G401 (cell line): ENCODE data around the gene PRRT1B. TPM values are rescaled to one million over a fixed set of nuclear protein-coding genes. Genes with fewer than 3 reads are reported as not detected.
"Not testable (repeated sequence)": the region's sequence is repeated elsewhere in the genome, so short reads cannot be mapped to it uniquely, and the experiment has no call there.

ENCODE experiments used
- DNase-seq: peaks from one replicate; pipeline ENCODE4 v3.0.0-alpha.2; 2015; ENCODE audit warnings: low spot score
- in situ Hi-C: cut with HindIII; loops from 2 replicates; pipeline ENCODE4 v1.10.0; 2016; ENCODE audit warnings: low sequenced_read_pairs, mixed read lengths
- total RNA-seq: library from RNA; depleted of rRNA; stranded (reverse); fragments of >200 nt; shearing (Covaris generic); gene quantifications from 2 replicates; pipeline ENCODE4 v1.2.3, GENCODE V29; 2014

The PRRT1B gene
- total RNA-seq, 1 experiment from 2014 or later: not detected

DNA sequence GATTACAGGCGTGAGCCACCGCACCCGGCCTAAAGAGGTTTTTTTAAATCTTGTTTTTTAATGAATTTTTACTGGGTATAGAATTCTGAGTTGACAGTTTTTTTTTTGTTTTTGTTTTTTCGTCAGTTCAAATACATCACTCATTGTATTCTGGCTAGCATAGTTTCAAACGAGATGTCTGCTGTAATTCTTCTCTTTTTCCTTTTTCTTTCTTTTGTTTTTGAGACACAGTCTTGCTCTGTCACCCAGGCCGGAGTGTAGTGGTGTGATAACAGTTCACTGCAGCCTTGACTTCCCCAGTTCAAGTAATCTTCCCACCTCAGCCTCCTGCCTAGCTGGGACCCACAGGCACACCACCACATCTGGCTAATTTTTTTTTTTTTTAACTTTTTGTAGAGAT is 2.2 kb upstream of the PRRT1B start:
- DNase-seq: no peak

DNA sequence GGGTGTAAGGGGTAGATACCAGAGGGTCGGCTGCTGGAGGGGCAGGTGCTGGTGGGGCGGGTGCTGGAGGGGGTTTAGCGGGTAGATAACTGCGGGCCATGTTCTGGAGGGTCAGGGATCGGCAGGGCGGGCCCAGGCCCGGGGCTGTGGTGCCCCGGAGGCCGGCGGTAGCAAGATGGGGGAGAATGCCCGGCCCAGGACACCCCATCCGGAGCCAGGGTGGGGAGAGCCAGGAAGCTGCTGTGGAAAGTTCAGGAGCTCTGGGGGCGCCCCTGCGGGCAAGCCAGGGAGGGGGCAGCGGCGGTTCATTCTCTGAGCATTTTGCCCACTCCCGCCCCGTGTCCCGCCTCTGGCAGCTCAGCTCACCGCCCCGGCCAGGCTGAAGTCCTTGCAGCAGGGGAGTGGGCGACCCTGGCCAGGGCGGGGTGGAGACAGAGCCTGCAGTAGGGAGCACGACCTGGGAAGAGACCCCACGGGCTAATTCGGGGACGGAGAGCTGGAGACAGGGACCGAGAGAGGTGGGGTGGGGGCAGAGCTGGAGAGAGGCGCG is 538 bp downstream of the PRRT1B start:
- no peak for DNase-seq
- in situ Hi-C loops: no loop called here

More for the DNA sequence above, 2.2 kb upstream of the PRRT1B start:
- in situ Hi-C loops: no loop called here

DNA sequence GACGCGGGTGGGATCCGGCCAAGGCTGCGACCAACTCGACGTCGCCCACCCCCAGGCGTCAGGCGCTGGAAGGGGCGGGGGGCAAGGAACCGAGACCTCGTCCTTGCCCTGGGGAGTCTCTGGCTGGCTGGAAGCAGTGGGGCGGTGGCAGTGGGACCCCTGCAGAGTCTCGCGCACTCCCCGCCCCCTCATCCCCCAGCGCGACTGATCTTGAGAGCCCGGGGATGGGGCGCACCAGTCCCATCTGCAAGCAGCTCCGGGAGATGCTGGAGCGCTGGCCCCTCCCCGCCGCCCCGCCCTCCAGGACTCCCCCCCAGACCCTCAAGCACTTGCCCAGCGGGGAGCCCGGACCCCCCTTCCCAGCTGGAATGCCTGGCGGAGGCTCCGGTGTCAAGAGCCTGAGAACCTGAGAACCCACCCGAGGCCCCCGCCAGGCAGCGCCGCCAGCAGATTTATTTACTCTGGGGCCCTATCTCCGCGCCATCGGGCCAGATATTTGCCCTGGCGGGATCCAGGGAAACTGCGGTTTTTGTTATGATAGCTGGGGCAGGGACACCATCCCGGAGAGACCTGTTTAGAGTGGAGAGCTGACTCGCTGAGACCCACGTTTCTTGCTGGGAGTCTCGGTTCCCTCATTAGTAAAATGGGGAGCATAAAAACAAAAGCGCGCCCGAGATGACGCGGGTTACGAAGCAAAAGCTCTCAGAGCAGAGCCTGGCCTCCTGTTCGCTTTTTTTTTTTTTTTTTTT is 1.2 kb downstream of the PRRT1B start:
- in situ Hi-C loops: no loop called here
- DNase-seq: no peak

DNA sequence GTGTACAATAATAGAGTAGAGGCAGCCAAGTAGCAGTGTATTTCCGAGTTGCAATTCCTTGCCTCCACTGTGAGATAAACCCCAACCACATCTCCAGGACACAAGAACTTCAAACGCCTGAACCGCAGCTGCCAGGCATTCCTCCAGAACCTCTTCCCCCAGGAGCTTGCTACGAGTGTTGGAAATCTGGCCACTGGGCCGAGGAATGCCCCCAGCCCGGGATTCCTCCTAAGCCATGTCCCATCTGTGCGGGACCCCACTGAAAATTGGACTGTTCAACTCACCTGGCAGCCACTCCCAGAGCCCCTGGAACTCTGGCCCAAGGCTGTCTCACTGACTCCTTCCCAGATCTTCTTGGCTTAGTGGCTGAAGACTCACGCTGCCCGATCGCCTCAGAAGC is 3.9 kb downstream of the PRRT1B start:
- in situ Hi-C loops, DNase-seq: not testable (repeated sequence)

DNA sequence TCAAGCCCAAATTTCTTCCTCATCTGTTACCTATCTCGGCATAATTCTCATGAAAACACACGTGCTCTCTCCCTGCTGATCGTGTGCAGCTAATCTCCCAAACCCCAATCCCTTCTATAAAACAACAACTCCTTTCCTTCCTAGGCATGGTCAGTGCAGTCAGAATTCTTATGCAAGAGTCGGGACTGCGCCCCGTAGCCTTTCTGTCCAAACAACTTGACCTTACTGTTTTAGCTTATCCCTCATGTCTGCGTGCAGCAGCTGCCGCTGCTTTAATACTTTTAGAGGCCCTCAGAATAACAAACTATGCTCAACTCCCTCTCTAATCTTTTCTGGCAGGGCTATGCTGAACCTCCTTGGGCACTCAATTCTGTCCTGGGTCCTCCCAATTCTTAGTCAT is 5.1 kb downstream of the PRRT1B start:
- in situ Hi-C loops: not testable (repeated sequence)

DNA sequence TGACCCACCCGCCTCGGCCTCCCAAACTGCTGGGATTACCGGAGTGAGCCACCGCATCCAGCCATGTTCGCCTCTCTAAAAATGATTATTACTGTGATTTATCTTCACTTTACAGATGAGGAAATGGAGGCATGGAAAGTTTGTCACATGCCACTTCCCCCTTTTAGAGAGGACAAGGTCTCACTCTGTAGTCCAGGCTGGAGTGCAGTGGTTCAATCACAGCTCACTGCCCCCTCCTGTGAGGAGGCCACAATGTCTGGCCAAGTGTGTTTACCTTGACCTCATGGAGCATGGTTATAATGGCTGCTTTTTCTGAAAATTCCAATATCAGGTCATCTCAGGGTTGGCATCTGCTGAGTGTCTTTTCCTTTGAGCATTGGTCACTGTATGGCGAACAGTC is 6.7 kb downstream of the PRRT1B start:
- DNase-seq: no peak
- in situ Hi-C loops: no loop called here

More for the DNA sequence above, 5.1 kb downstream of the PRRT1B start:
- DNase-seq: not testable (repeated sequence)

DNA sequence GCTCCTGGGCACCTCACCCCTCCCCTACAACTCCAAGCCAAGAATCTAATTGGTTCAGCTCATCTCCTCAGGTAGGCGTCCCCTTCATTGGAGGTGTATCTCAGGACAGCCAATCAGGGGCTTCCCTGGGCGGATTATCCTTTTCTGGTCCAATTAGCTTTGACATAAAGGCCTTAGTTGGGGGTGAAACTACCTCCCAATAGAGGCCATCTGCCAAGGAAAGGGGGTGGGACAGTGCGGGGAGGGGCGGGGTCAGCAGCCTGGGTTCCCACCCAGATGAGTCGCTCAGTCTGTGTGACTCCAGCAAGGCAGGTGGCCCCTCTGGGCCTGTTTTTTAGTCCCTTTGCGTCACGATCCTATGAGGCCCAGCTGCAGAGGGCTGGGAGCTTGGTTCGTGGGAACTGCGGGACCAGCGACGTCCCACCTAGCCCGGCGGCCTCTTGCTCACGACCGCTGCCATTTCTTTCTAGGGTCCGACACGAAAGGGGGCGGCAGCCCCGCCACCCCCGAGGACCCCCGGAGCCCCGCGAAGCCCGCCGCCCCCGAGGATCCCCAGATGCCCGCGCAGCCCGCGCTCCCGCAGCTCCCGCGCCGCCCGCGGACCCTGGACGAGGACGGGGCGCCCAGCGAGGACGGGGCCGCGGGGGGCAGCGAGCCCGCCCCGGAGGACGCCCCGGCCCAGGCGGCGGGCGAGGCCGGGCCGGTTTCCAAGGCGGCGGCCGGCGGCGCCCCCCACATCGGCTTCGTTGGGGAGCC is 8.9 kb downstream of the PRRT1B start:
- no peak for DNase-seq
- in situ Hi-C loops: no loop called here

DNA sequence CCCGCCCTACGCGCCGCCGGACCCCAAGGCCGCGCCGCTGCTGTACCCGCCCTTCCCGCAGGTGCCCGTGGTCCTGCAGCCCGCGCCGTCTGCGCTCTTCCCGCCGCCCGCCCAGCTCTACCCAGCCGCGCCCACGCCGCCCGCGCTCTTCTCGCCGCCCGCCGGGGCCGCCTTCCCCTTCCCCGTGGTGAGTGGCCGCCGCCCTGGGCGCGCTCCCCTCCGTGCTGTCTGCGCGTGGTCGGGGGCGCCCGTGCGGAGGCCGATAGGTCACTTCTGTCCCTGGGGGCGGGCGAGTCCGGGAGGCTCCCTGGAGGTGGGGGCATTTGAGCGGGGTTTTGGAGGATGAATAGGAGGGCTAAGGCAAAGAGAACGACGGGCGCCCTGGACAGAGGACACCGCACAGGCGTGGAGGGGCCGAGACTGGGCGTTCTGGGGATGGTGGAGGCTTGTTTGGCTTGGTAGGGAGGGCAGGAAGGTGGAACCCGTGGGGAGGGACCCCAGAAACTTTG is 9.6 kb downstream of the PRRT1B start:
- in situ Hi-C loops: no loop called here
- DNase-seq: no peak

DNA sequence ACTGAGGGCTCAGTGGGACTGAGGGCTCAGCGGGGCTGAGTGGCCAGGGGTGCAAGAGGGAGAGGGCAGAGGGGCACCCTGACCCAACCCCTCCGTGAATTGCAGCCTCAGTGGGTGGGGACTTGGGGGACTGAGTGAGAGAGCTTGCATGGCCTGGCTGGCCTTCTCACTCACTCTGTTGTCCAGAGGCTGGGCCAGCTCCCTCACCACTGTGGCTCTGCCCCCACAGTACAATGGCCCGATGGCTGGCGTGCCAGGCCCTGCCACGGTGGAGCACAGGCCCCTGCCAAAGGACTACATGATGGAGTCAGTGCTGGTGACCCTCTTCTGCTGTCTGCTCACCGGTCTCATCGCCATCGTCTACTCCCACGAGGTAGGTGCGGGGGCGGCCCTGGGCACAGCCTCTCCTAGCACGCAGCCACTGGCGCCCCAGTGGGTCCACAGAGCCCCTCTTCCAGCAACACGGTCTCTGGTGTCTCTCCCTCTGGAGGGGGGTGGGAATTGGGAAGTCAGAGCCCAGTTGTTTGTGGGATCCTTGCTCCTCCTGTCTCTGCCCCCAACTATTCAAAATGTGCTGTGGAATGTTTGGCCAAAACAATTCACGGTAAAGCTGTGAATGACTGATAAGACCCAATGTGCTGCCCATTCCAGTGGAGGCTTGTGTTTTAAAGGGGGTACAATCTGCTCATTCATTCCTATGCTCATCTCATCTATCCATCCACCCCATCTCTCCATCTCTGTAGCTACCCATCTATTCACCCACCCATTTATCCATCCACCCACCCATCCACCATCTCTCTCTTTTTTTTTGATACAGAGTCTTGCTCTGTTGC is 10.7 kb downstream of the PRRT1B start:
- in situ Hi-C loops: no loop called here
- DNase-seq: no peak

DNA sequence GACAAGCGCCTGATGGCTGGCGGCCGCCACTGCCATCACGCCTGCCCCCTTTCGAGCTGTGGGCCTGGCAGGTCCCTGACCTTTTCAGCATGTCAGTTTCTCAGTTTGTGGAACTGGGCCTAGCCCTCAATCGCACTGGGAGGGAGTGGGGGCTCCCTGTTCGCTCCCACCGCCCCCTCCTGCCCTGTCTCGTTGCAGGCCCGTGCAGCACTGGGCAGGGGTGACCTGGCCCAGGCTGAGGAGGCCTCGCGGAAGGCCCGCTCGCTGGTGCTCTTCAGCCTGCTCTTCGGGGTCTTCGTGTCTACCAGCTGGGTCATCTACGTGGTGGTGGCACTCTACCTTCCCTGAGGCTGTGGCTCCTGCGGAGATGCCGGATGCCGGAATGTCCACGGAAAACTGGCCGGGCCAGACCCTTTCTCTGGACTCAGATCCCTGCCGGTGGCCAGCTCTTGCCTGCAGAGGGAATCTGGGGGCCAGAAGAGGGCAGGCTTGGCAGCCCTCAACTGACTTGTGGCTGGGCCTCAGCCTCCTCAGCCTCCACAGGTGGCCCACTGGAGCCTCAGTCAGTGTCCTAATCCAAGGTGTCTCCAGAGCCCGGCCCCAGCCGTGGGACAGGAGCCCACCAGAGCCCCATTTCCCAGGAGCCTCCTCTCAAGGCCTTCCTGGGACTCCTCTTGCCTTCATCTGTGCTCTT is 12.7 kb downstream of the PRRT1B start:
- in situ Hi-C loops: no loop called here
- no peak for DNase-seq

DNA sequence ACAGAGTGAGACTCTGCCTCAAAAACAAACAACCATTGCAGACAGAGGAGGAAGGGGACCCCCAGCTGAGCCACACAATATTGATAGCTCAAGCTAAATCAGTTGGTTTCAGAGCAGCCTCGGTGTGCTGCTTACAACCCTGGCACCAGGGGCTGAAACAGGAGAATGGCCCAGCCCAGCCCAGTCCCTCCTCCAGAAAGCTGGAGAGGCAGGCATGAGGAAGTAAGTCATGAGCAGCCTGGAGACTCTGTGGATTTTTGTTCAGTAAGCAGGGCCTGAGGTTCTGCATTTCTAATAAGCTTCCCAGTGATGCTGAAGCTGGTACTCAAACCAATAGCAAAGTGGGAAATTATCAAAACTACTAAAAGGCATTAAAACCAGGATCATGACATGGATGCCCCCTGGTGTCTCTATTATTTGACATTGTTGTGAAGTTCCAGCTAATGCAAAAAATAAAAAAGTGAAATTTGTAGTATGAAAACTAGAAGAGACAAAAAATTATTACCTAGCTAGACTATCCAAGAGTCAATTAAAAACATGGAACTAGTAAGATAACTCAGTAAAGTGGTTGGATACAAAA is 14.2 kb downstream of the PRRT1B start:
- in situ Hi-C loops: no loop called here

DNA sequence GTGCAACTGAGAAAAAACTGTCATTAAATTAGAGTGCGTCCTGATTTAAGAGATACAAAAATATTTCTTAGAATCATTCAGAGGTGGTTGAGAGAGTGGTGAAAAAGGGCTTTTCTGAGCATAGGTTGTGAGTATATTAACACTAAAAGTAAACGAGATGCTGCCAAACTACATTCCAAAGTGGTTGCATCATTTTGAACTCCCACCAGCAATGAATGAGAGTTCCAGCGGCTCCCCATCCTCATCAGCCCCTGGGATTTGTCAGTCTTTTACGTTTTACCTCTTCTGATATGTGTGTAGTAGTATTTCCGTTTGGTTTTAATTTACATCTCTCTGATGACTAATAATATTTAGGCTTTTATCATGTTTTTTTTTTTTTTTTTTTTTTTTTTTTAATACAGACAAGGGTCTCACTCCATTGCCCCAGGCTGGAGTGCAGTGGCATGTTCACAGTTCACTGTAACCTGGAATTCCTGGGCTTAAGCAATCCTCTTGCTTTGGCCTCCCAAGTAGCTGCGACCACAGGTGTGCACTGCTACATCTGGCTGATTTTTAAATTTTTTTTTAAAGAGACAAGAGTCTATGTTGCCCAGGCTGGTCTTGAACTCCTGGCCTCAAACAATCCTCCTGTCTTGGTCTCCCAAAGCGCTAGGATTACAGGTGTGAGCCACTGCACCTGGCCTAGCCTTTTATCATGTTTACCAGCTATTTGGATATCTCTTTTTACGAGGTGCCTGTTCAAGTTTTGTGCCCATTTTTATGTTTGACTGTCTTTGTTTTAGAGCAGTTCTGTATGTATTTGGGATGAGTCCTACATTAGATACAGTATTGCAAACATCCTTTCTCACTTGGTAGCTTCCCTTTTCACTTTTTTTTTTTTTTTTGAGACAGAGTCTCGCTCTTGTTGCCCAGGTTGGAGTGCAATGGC is 17.0 kb downstream of the PRRT1B start:
- in situ Hi-C loops: no loop called here
- DNase-seq: no peak

More for the DNA sequence above, 14.2 kb downstream of the PRRT1B start:
- no peak for DNase-seq

DNA sequence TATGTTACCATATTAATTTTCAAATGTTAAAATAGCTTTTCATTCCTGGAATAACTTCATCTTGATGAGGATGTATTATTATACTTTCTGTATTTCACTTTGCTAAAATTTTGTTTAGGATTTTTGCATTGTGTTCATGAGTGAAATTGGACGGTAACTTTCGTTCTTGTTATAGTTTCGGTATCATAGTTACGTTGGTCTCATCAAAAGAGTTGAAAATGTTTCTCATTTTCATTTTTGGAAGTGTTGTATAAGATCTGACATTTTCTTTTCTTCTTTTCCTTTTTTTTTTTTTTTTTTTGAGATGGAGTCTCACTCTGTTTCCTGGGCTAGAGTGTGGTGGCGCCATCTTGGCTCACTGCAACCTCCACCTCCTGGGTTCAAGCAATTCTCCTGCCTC is 20.0 kb downstream of the PRRT1B start:
- no peak for DNase-seq
- in situ Hi-C loops: no loop called here

DNA sequence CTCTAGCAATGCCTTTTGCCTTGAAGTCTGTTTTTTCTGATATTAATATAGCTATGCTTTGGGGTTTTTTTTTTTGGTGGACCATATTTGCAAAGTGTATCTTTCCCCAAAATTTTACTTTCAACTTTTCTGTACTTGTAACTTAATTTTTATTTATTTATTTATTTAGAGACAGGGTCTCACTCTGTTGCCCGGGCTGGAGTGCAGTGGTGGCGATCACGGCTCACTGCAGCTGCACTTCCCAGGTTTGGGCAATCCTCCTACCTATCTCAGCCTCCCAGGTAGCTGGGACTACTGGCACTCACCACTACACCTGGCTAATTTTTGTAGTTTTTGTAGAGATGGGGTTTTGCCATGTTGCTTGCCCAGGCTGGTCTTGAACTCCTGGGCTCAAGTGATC is 20.8 kb downstream of the PRRT1B start:
- in situ Hi-C loops: no loop called here
- no peak for DNase-seq

DNA sequence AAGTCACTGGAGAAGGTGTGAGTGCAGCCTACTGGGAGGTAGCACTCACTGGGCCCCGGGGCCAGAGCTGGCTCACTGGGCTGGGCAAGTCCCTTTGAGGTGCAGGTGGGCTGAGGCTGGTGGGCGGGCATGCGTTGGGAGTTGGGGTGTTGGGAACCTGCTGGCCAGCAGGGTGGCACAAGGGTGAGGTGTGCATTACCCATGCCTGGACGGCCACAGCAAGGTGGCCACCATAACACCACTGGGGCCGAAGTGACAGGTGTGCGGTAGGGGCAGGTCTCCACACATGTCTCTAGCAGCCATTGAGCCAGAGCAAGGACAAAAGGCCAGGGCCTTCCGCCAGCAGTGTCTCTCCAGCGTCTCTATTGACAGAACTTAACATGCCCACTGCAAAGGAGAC is 22.6 kb downstream of the PRRT1B start:
- DNase-seq: no peak
- in situ Hi-C loops: no loop called here

DNA sequence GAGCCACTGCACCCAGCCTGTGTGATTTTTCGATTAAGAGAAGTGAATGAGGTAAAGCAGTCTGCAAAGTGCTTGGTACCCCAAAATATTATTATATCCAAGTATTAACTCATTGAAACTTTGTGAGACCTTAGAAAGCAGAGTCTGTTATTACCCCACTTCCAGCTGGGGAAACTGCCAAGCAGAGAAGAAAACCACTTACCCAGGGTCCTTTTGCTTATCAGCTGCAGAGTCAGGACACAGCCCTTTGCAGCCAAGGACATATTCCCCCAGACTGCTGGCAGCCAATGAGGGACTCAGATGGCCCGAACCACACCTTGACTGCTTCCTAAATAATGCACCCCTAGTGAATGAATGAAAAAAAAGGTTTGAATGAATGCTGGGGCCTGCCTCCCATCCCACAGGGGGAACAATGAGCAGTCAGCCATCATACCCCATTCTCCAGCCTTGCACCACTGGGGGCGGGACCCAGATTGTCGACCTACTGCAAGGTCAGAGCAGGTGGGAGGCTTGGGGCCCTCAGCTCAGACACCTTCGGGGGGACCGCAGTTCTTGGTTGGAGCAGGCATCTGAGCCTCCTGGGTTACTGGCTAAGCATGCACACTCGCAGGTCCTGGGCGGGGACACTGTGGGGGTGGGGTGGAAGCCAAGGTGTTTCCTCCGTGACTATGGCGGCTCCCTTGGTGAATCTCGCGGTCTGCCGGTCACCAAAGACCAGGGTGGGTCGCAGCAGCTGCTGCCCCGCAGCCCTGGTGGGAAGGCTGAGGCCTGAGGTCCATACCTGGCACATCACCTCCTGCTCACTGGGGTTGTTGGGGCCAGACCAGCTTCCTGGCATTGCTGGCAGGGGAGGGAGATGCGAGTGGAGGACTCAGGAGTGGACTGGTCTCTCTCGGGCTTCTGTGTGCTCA is 29.7 kb downstream of the PRRT1B start:
- in situ Hi-C loops: no loop called here
- DNase-seq: no peak
